HG02943 (cell line): ENCODE measurements around the gene PDE6B.
"Not testable (repeated sequence)": the region's sequence is repeated elsewhere in the genome, so short reads cannot be mapped to it uniquely, and the experiment has no call there.

ENCODE experiments used
- ATAC-seq: cut with Tn5 transposase; IDR thresholded peaks from one replicate; pipeline ENCODE4 v1.9.1; 2021; ENCODE audit warnings: mild to moderate bottlenecking, low read depth, moderate library complexity; ENCODE audit not compliant: unreplicated experiment

Gene PDE6B

DNA sequence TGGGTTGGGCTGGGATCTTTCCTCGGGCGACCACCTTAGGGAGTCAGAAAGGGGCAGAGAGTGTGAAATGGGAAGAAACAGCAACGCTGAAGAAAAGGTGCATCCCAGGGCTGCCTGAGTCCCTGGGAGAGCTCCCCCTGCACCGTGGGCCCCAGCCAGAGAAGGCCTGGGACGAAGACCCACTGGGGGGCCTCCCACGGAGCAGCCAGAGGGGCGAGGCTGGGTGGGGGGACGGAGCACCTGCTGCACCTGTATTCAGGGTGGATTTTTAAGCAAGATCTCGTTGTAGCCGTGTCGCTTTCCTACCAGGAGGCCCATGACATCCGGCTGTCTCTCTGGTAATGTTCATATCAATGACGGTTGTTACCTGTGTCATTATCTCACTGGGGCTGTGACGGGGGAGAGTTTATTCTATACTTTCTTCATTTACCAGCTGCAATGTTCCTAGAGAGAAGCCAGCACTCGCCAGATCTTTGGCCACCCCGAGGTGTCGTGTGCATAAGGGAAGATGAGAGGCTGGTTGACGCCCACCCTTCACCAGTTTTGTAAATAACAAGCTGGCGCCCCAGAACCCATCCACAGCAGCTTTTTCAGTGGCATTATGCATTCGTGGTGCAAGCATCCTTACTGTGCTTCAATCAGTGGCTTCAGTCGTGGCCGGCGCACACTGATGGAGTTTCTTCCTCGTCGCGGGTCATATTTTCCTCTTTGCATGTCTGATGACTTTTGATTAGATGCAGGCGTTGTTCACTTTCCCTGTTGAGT lies 74.6 kb downstream of the PDE6B start:
- no peak for ATAC-seq

DNA sequence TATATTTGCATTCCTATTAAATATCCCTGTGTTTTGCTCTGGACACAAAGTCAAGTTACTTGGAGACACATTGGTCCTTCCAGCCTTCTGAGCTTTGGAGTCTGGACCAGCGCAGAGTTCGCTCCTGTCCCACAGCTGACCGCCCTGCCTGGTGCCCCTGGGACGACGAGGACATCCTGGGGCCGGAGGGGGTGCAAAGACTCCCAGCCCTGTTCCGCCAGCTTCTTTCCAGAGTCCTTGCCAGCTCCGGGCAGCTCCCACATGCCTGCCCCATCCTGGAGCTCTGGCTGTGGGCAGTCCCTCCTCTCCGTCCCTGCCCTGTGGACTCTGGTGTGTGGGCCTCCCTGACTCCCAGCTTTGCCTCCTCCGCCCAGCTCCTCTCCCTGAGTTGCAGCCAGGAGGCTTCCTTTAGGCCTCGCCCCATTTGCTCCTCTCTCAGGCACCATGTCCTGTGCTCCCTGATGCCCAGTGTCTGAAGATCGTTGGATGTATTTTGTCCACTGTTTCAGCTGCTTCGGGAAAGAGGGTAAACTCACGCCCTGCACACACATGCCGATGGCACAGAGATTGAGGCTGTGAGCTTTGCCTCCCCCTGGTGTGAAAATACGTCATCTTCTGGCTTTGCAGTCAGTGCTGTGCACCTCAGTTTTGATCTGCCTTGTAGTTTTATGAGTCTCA lies 75.4 kb downstream of the PDE6B start:
- ATAC-seq = no peak

GRCh38 chr4:702618-703048 lies 77.3 kb downstream of the PDE6B start:
- ATAC-seq = no peak

GRCh38 chr4:703336-704197 lies 78.2 kb downstream of the PDE6B start:
- ATAC-seq = no peak

- no peak for ATAC-seq
Observed at GRCh38 chr4:704198-704891, 79.0 kb downstream of the PDE6B start.

GRCh38 chr4:704971-705277 lies 79.6 kb downstream of the PDE6B start:
- no peak for ATAC-seq

GRCh38 chr4:705278-706082 lies 80.1 kb downstream of the PDE6B start, which contains the start of gene PCGF3:
PCGF3 (plus strand) TSS chr4:705832; CDS start chr4:733681, 27,849 bp downstream.
- ATAC-seq = peak; percentile 94

GRCh38 chr4:706083-706633 lies 80.8 kb downstream of the PDE6B start:
- not testable (repeated sequence) for ATAC-seq

GRCh38 chr4:706834-707598 lies 81.6 kb downstream of the PDE6B start:
- no peak for ATAC-seq

DNA sequence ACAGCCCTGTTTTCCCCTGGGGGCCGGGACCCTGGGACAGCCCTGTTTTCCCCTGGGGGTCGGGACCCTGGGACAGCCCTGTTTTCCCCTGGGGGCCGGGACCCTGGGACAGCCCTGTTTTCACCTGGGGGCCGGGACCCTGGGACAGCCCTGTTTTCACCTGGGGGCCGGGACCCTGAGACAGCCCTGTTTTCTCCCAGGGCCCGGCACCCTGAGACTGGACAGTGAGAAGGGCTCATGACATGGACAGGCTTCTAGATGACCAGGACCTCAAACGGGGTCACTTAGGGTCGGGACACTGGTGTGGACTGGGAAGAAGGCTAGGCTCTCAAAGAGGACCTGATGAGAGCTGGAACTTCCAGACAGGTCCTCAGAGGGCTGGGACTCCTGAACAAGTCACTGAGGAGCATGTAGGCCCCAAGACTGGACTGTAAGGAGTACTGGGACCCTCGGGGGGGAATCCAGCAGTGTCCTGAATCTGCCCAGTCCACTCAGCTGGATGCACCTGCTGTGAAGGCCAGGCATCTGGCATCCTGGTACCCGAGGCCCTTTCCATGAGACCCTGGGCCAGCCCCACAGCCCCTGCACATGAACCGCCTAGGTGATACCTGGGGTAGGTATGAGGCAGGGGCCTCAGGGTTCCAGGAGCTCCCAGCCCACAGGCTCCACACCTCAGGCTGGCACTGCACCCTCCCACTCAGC lies 82.7 kb downstream of the PDE6B start:
- ATAC-seq = no peak

GRCh38 chr4:708631-708933 lies 83.2 kb downstream of the PDE6B start:
- ATAC-seq = no peak

GRCh38 chr4:709348-709747 lies 84.0 kb downstream of the PDE6B start:
- ATAC-seq = no peak

GRCh38 chr4:710116-710515 lies 84.7 kb downstream of the PDE6B start:
- no peak for ATAC-seq

DNA sequence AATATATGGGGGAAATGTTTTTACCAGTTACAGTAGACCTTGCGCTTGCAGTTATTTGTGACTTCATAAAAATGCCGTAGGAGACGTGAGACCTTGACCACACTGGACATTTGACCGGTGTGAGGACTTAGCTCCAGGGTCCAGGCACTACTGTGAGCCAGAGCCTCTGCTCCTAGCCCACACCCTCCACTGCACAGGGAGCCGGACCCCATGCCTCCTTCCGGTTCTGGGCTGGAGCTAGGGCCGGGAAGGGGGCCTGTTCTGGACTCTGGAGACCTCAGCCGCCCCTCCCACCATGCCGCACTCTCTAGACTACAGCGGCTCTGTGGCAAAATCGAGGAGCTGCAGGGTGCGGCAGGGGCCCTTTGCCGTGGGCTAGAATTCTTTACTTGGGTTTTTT lies 85.5 kb downstream of the PDE6B start:
- ATAC-seq = no peak

DNA sequence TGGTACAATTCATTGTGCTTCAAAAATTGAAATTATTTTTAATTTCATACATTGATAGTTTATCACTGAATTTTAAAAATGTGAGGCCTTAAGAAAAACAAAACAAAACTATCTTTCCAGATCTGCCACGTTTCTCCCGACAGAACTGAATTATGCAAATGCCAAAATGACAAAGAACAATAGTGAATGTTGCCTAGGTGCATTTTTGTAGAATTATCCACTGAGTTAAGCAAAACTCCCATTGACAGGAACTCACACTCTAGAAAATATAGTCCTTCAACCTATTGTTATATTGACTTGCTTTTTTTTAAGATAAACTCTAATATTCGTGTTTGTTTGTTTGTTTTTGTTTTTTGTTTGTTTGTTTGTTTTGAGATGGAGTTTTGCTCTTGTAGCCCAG lies 86.7 kb downstream of the PDE6B start:
- ATAC-seq = no peak

DNA sequence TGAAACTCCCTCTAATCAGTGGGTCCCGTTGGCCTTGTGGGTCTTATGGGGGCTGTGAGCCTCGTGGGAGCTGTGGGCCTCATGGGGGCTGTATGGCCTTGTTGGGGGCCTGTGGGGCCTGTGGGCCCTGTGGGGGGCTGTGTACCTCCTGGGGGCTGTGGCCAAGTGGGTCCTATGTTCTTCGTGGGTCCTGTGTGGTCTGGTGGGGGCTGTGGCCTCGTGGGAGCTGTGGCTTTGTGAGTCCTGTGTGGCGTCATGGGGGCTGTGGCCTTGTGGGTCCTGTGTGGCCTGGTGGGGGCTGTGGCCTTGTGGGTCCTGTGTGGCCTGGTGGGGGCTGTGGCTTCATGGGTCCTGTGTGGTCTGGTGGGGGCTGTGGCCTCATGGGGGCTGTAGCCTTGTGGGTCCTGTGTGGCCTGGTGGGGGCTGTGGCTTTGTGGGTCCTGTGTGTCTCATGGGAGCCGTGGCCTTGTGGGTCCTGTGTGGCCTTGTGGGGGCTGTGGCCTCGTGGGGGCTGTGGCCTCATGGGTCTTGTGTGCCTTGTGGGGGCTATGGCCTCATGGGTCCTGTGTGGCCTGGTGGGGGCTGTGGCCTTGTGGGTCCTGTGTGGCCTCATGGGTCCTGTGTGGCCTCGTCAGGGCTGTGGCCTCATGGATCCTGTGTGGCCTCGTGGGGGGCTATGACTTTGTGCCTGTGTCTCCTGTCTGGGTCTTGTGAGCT lies 87.7 kb downstream of the PDE6B start:
- no peak for ATAC-seq

DNA sequence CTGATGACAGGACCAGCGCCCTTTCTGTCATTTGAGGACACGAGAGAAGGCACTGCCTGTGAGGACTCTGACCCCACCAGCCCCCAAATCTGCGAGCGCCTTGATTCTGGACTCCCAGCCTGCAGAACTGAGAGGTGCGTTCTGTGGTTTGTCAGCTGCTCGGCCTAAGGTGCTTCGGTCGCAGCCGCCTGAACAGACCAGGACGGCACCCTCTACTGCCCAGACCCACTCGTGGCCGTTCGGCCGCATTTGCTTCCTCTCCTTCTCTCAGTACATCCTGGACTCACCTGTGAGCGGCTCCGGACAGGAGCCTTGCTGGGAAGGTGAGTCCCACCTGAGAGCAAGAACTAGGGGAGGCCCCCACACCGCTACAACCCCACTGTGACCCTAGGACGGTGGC lies 88.7 kb downstream of the PDE6B start:
- no peak for ATAC-seq
